ENCODE data around the gene HSD17B11.

DNA sequence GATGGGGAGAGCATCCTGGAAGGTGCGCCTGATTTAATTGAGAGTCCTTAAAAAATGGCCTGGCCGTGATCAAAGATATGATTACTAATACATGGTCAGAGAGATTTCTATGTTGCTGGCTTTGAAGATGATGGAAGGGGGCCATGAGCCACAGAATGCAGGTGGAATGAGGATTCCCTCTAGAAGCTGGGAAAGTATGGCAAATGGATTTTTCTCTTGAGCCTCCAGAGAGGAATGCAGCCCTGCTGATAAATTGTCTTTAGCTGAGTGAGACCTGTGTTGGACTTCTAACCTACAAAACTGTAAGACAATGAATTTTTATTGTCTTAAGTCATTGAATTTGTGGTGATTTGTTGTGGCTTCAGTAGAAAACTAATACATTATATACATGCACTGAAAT, 39.0 kb upstream of the HSD17B11 start:
- TF ChIP-seq, protein P1, sequence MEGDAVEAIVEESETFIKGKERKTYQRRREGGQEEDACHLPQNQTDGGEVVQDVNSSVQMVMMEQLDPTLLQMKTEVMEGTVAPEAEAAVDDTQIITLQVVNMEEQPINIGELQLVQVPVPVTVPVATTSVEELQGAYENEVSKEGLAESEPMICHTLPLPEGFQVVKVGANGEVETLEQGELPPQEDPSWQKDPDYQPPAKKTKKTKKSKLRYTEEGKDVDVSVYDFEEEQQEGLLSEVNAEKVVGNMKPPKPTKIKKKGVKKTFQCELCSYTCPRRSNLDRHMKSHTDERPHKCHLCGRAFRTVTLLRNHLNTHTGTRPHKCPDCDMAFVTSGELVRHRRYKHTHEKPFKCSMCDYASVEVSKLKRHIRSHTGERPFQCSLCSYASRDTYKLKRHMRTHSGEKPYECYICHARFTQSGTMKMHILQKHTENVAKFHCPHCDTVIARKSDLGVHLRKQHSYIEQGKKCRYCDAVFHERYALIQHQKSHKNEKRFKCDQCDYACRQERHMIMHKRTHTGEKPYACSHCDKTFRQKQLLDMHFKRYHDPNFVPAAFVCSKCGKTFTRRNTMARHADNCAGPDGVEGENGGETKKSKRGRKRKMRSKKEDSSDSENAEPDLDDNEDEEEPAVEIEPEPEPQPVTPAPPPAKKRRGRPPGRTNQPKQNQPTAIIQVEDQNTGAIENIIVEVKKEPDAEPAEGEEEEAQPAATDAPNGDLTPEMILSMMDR (IDR thresholded peaks at IDR 0.05): no peak
- TF ChIP-seq EZH2 (IDR thresholded peaks at IDR 0.05; ENCODE audit: borderline replicate concordance, insufficient read depth, low read depth, low read length, poor library complexity, severe bottlenecking): no peak
